ENCODE results near the gene IGFN1. TPM values are rescaled to one million over a fixed set of nuclear protein-coding genes. Genes with fewer than 3 reads are reported as not detected.
A peak's percentile ranks its signal among the peaks of the same experiment; 100 is the strongest.

Gene IGFN1
- total and polyA plus RNA-seq, 9 donors, result 0.05 to 1.6 (median 0.51) TPM; not detected in 2

- DNase-seq, result no peak
- no peak overlapping the region for H3K4me3 ChIP-seq
- H3K27ac ChIP-seq, result no peak overlapping the region
- TF ChIP-seq EP300 (IDR thresholded peaks at IDR 0.05), result no peak
- TF ChIP-seq POLR2A (IDR thresholded peaks at IDR 0.05), result no peak
- TF ChIP-seq, protein P1, sequence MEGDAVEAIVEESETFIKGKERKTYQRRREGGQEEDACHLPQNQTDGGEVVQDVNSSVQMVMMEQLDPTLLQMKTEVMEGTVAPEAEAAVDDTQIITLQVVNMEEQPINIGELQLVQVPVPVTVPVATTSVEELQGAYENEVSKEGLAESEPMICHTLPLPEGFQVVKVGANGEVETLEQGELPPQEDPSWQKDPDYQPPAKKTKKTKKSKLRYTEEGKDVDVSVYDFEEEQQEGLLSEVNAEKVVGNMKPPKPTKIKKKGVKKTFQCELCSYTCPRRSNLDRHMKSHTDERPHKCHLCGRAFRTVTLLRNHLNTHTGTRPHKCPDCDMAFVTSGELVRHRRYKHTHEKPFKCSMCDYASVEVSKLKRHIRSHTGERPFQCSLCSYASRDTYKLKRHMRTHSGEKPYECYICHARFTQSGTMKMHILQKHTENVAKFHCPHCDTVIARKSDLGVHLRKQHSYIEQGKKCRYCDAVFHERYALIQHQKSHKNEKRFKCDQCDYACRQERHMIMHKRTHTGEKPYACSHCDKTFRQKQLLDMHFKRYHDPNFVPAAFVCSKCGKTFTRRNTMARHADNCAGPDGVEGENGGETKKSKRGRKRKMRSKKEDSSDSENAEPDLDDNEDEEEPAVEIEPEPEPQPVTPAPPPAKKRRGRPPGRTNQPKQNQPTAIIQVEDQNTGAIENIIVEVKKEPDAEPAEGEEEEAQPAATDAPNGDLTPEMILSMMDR (IDR thresholded peaks at IDR 0.05), result no peak
- no peaks in the 10 kb centered on the region for H3K9me3 ChIP-seq
- H3K27me3 ChIP-seq, result no peaks in the 10 kb centered on the region
- intact Hi-C loops (cut with DNase I), result no loop called here
- 89 to 93% (median 91%) methylated on average over 7 of the region's 7 CpGs for WGBS, 3 donors
- H3K36me3 ChIP-seq, result no peaks in the 10 kb centered on the region
- H3K4me1 ChIP-seq (ENCODE audit: insufficient read depth), result no peaks in the 10 kb centered on the region
Measured at GRCh38 chr1:201145816-201146215, 44.8 kb upstream of the IGFN1 start.

- intact Hi-C loops (cut with DNase I), result no loop called here
- no peaks in the 10 kb centered on the region for H3K36me3 ChIP-seq
- WGBS, 3 donors, result 83 to 91% (median 87%) methylated on average over 17 of the region's 17 CpGs
Measured at GRCh38 chr1:201146626-201147390, 43.8 kb upstream of the IGFN1 start.

DNA sequence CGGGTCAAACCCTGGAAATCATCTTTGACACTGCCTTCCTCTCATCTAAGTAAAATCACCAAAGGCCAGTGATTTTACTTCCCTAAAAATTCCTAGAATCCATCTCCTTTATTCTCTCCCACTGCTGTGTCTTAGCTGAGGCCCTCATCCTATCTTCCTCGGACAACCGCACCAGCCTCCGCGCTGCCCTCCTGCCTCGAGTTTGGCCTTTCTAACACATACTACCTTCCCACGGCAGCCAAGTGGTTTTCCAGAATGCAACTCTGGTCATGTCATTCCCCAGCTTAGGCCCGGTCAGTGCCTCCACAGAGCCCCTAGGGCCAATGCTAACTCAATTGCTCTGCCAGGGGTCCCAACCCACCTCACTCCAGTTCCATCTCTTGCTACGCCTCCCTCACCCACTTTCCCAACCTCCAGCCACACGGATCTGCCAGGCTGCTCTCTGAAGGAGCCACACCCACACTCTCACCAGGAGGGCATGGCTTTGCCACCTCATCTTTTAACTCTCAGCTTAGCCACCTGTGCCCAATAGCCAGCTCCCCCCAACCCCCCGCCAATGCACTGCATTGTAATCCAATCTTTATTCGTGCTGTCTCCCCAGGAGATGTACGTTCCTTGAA, 43.1 kb upstream of the IGFN1 start:
- Histone ChIP-seq H3K4me3 (no peak overlapping the region), H3K36me3 (no peaks in the 10 kb centered on the region), H3K27me3 (no peaks in the 10 kb centered on the region), H3K9me3 (no peaks in the 10 kb centered on the region), H3K27ac (no peak overlapping the region), H3K4me1 (ENCODE audit: insufficient read depth) (no peaks in the 10 kb centered on the region)
- intact Hi-C loops (cut with DNase I), result no loop called here
- TF ChIP-seq POLR2A (IDR thresholded peaks at IDR 0.05) (no peak), EP300 (IDR thresholded peaks at IDR 0.05) (no peak)
- TF ChIP-seq, protein P1 (IDR thresholded peaks at IDR 0.05), result no peak
- WGBS, 3 donors, result 84 to 89% (median 85%) methylated on average over 12 to 13 of the region's 13 CpGs
- DNase-seq, result peak in 2 of 5 donors; percentile 10 to 19

More at GRCh38 chr1:201146626-201147390, 43.8 kb upstream of the IGFN1 start:
- no peak overlapping the region for H3K4me3 ChIP-seq
- no peak for TF ChIP-seq EP300 (IDR thresholded peaks at IDR 0.05)
- TF ChIP-seq, protein P1 (IDR thresholded peaks at IDR 0.05), result no peak
- no peak for TF ChIP-seq POLR2A (IDR thresholded peaks at IDR 0.05)
- no peaks in the 10 kb centered on the region for H3K9me3 ChIP-seq
- H3K4me1 ChIP-seq (ENCODE audit: insufficient read depth), result no peaks in the 10 kb centered on the region
- no peaks in the 10 kb centered on the region for H3K27me3 ChIP-seq
- peak in 1 of 5 donors; percentile 8 for DNase-seq
- no peak overlapping the region for H3K27ac ChIP-seq

- 73 to 83% (median 79%) methylated on average over 4 of the region's 4 CpGs for WGBS, 3 donors
- peak in 1 of 5 donors; percentile 3 for DNase-seq
- intact Hi-C loops (cut with DNase I), result no loop called here
Measured at GRCh38 chr1:201149400-201149799, 41.2 kb upstream of the IGFN1 start.

More at GRCh38 chr1:201149400-201149799, 41.2 kb upstream of the IGFN1 start:
- Histone ChIP-seq H3K27ac (no peak overlapping the region), H3K9me3 (no peaks in the 10 kb centered on the region), H3K27me3 (no peaks in the 10 kb centered on the region), H3K4me1 (ENCODE audit: insufficient read depth) (peaks cover 3% of the 10 kb centered on the region), H3K4me3 (no peak overlapping the region), H3K36me3 (no peaks in the 10 kb centered on the region)
- TF ChIP-seq EP300 (IDR thresholded peaks at IDR 0.05), result no peak
- TF ChIP-seq, protein P1 (IDR thresholded peaks at IDR 0.05), result peak in 1 of 3 donors; percentile 13
